Keratinocyte (primary cell): ENCODE data around the gene ARID5A. TPM values are rescaled to one million over a fixed set of nuclear protein-coding genes. Genes with fewer than 3 reads are reported as not detected.
A peak's percentile ranks its signal among the peaks of the same experiment; 100 is the strongest.

Source experiments
- DNase-seq: peaks from one replicate; pipeline ENCODE4 v3.0.0-alpha.2; 2011; ENCODE audit warnings: low read depth, missing footprints, low spot score
- FAIRE-seq: peaks from 2 replicates; lab custom pipeline; 2011; peaks lifted over from hg19 to GRCh38; lab: Jason Lieb, UNC
- H2AFZ ChIP-seq: 2 replicates; pipeline ENCODE4 v1.6.0; 2012; ENCODE audit warnings: low read length, control low read depth, inconsistent platforms; ENCODE audit not compliant: control insufficient read depth
- H3K27ac ChIP-seq: 2 replicates; pipeline ENCODE4 v1.5.1; 2011; ENCODE audit warnings: low read length; ENCODE audit not compliant: control insufficient read depth, insufficient read depth
- H3K27me3 ChIP-seq: 3 replicates; pipeline ENCODE4 v1.6.0; 2011; ENCODE audit warnings: low read length; ENCODE audit not compliant: control insufficient read depth, insufficient read depth; ENCODE audit errors: extremely low read depth
- H3K36me3 ChIP-seq, 2 experiments: 2 replicates in 1 of 2; 3 replicates in 1 of 2; pipeline ENCODE4 v1.5.1; 2011; ENCODE audit warnings: low read length in 2 of 2, mild to moderate bottlenecking in 1 of 2; ENCODE audit not compliant: control insufficient read depth in 2 of 2, insufficient read depth in 2 of 2; ENCODE audit errors: extremely low read depth in 1 of 2
- H3K4me1 ChIP-seq: 3 replicates; pipeline ENCODE4 v1.5.1; 2011; ENCODE audit warnings: low read length; ENCODE audit not compliant: control insufficient read depth, insufficient read depth; ENCODE audit errors: extremely low read depth
- H3K4me2 ChIP-seq: 3 replicates; pipeline ENCODE4 v1.6.0; 2011; ENCODE audit warnings: low read depth, low read length; ENCODE audit not compliant: control insufficient read depth, insufficient read depth; ENCODE audit errors: extremely low read depth
- H3K4me3 ChIP-seq, 3 experiments: fragments of 200-600 bp in 1 of 3; sonication (generic) in 1 of 3; 2 replicates in 2 of 3; 3 replicates in 1 of 3; pipeline ENCODE4 v1.5.1; 2011 to 2016; ENCODE audit warnings: low read length in 3 of 3, mild to moderate bottlenecking in 3 of 3, control low read depth in 2 of 3, inconsistent platforms in 1 of 3, low read depth in 1 of 3, mixed read lengths in 1 of 3, mixed run types in 1 of 3, moderate library complexity in 1 of 3; ENCODE audit not compliant: control insufficient read depth in 2 of 3, insufficient read depth in 2 of 3; ENCODE audit errors: extremely low read depth in 1 of 3
- H3K79me2 ChIP-seq: 2 replicates; pipeline ENCODE4 v1.6.0; 2012; ENCODE audit warnings: low read length; ENCODE audit not compliant: control insufficient read depth, insufficient read depth
- H3K9ac ChIP-seq: 3 replicates; pipeline ENCODE4 v1.6.0; 2011; ENCODE audit warnings: low read length; ENCODE audit not compliant: control insufficient read depth, insufficient read depth; ENCODE audit errors: extremely low read depth
- H3K9me1 ChIP-seq: 3 replicates; pipeline ENCODE4 v1.6.0; 2011; ENCODE audit warnings: low read length; ENCODE audit not compliant: control insufficient read depth, insufficient read depth; ENCODE audit errors: extremely low read depth
- H3K9me3 ChIP-seq: 2 replicates; pipeline ENCODE4 v1.5.1; 2012; ENCODE audit warnings: low read depth, low read length; ENCODE audit not compliant: control insufficient read depth
- H4K20me1 ChIP-seq: 3 replicates; pipeline ENCODE4 v1.6.0; 2011; ENCODE audit warnings: low read length; ENCODE audit not compliant: control insufficient read depth, insufficient read depth; ENCODE audit errors: extremely low read depth
- CTCF ChIP-seq, 3 experiments: IDR thresholded peaks in 1 of 3; conservative IDR thresholded peaks in 1 of 3; optimal IDR thresholded peaks in 1 of 3; 2 replicates in 2 of 3; 3 replicates in 1 of 3; pipeline versions ENCODE3 to v1.5.1; 2011; ENCODE audit warnings: low read length in 3 of 3, mild to moderate bottlenecking in 3 of 3, moderate library complexity in 2 of 3, control low read depth in 1 of 3, inconsistent platforms in 1 of 3; ENCODE audit not compliant: insufficient read depth in 2 of 3; ENCODE audit errors: extremely low read depth in 1 of 3
- EZH2 ChIP-seq: IDR thresholded peaks from one replicate; pipeline ENCODE4 v1.6.1; 2012; ENCODE audit warnings: inconsistent platforms, mild to moderate bottlenecking, low read length, moderate library complexity
- dilution Hi-C: fragments of 300-500 bp; cut with MboI; formaldehyde crosslinking; loops from one replicate; pipeline ENCODE4 v1.7.0; 2020; ENCODE audit warnings: low sequenced_read_pairs; ENCODE audit not compliant: extremely low pct_ligation_motif_present
- polyA plus RNA-seq, 5 experiments: library from polyadenylated mRNA; depleted of rRNA in 3 of 5; stranded (reverse) in 3 of 5; stranded (forward) in 1 of 5; unstranded in 1 of 5; fragments of >200 nt; gene quantifications; 1 replicate in 1 of 5; 2 replicates in 3 of 5; 3 replicates in 1 of 5; pipeline versions ENCODE4 v1.2.1 to v1.2.3, GENCODE V29; 2011 to 2012; ENCODE audit warnings: missing spikeins in 2 of 5, low read depth in 1 of 5, low replicate concordance in 1 of 5

ARID5A gene
- polyA plus RNA-seq, 1 donor (not counting 4 experiments of a cell fraction or from before 2014, with no cell fraction given): 1.6 TPM

- no peaks in the 10 kb centered on the region for H3K36me3 ChIP-seq
- H2AFZ ChIP-seq: peak overlapping the region; percentile 68
- no peaks in the 10 kb centered on the region for H3K9me3 ChIP-seq
- no peaks in the 10 kb centered on the region for H3K9me1 ChIP-seq
- no peak overlapping the region for H3K4me2 ChIP-seq
- TF ChIP-seq EZH2 (no peak), CTCF (optimal IDR thresholded peaks at IDR 0.05 in 1 of 3, IDR thresholded peaks at IDR 0.05 in 1 of 3, conservative IDR thresholded peaks at IDR 0.05 in 1 of 3; ENCODE audit: extremely low read depth in 1 of 3, insufficient read depth in 2 of 3, low read length in 3 of 3) (no peak)
- no peaks in the 10 kb centered on the region for H3K79me2 ChIP-seq
- peaks cover 24% of the 10 kb centered on the region for H3K27me3 ChIP-seq
- no peak overlapping the region for H3K4me3 ChIP-seq
- H4K20me1 ChIP-seq: no peaks in the 10 kb centered on the region
- peaks cover 14% of the 10 kb centered on the region for H3K4me1 ChIP-seq
- no peak overlapping the region for H3K27ac ChIP-seq
- dilution Hi-C loops: no loop called here
- DNase-seq: no peak
- no peak for FAIRE-seq
- no peak overlapping the region for H3K9ac ChIP-seq
These were observed 35.1 kb upstream of the ARID5A start for GRCh38 chr2:96501471-96501874.

- no peak overlapping the region for H3K27ac ChIP-seq
- FAIRE-seq (no peak), DNase-seq (no peak)
- H3K36me3 ChIP-seq: no peaks in the 10 kb centered on the region
- H3K9me3 ChIP-seq: no peaks in the 10 kb centered on the region
- H3K9ac ChIP-seq: no peak overlapping the region
- H4K20me1 ChIP-seq: no peaks in the 10 kb centered on the region
- H3K27me3 ChIP-seq: peaks cover 19% of the 10 kb centered on the region
- H3K4me3 ChIP-seq: no peak overlapping the region
- H3K4me2 ChIP-seq: no peak overlapping the region
- peaks cover 14% of the 10 kb centered on the region for H3K4me1 ChIP-seq
- H3K79me2 ChIP-seq: no peaks in the 10 kb centered on the region
- TF ChIP-seq CTCF (optimal IDR thresholded peaks at IDR 0.05 in 1 of 3, IDR thresholded peaks at IDR 0.05 in 1 of 3, conservative IDR thresholded peaks at IDR 0.05 in 1 of 3; ENCODE audit: extremely low read depth in 1 of 3, insufficient read depth in 2 of 3, low read length in 3 of 3) (no peak), EZH2 (no peak)
- no peaks in the 10 kb centered on the region for H3K9me1 ChIP-seq
- peak overlapping the region; percentile 68 for H2AFZ ChIP-seq
- dilution Hi-C loops: no loop called here
These were observed 34.4 kb upstream of the ARID5A start for GRCh38 chr2:96501886-96502810.
